HepG2 (cell line): ENCODE results near the gene ACVR1B. TPM values are rescaled to one million over a fixed set of nuclear protein-coding genes. Genes with fewer than 3 reads are reported as not detected.

Experiments used
- DNMT1 ChIP-seq: sonication (generic); formaldehyde crosslinking; IDR thresholded peaks from 2 replicates; pipeline ENCODE4 v1.5.1; 2020; ENCODE audit warnings: mild to moderate bottlenecking, missing genetic modification reagents
- FOXJ3 ChIP-seq: sonication (generic); formaldehyde crosslinking; IDR thresholded peaks from 2 replicates; pipeline ENCODE4 v1.4.0; 2020; ENCODE audit warnings: missing genetic modification reagents, mild to moderate bottlenecking, borderline replicate concordance
- HOXD1 ChIP-seq: sonication (generic); formaldehyde crosslinking; IDR thresholded peaks from 2 replicates; pipeline ENCODE4 v1.5.0; 2020; ENCODE audit warnings: missing genetic modification reagents
- KMT2B ChIP-seq: IDR thresholded peaks from 2 replicates; pipeline ENCODE4 v1.6.1; 2016; ENCODE audit warnings: missing genetic modification reagents, missing compliant biosample characterization
- NFIC ChIP-seq: IDR thresholded peaks from 2 replicates; pipeline ENCODE4 v1.6.1; 2012; ENCODE audit warnings: mild to moderate bottlenecking, low read length, inconsistent platforms
- NR2F1 ChIP-seq, 2 experiments: fragments of 450-650 bp in 1 of 2; formaldehyde crosslinking in 1 of 2; IDR thresholded peaks; 2 replicates each; pipeline versions ENCODE4 v1.5.0 to v1.6.1; 2016 to 2020; ENCODE audit warnings: mild to moderate bottlenecking in 1 of 2, missing compliant biosample characterization in 1 of 2, missing genetic modification reagents in 1 of 2, moderate library complexity in 1 of 2
- PRPF4 ChIP-seq: fragments of 200-400 bp; formaldehyde crosslinking; IDR thresholded peaks from 2 replicates; pipeline ENCODE4 v1.6.1; 2016; ENCODE audit warnings: low read length, low read depth; ENCODE audit not compliant: poor library complexity, severe bottlenecking
- ZKSCAN1 ChIP-seq: fragments of 150-350 bp; IDR thresholded peaks from 2 replicates; pipeline ENCODE4 v1.6.1; 2014; ENCODE audit warnings: low read length
- ZNF180 ChIP-seq: sonication (generic); formaldehyde crosslinking; IDR thresholded peaks from 2 replicates; pipeline ENCODE4 v1.4.0; 2020; ENCODE audit warnings: low read depth, missing genetic modification reagents, borderline replicate concordance
- ZNF24 ChIP-seq: fragments of 450-650 bp; IDR thresholded peaks from 2 replicates; pipeline ENCODE4 v1.6.1; 2017; ENCODE audit warnings: antibody characterized with exemption, mild to moderate bottlenecking
- ZNF510 ChIP-seq: sonication (generic); formaldehyde crosslinking; IDR thresholded peaks from 2 replicates; pipeline ENCODE4 v1.4.0; 2020; ENCODE audit warnings: low read depth, mild to moderate bottlenecking, missing genetic modification reagents
- ZNF547 ChIP-seq: sonication (generic); formaldehyde crosslinking; IDR thresholded peaks from 2 replicates; pipeline ENCODE4 v1.5.1; 2020; ENCODE audit warnings: mild to moderate bottlenecking, missing genetic modification reagents
- polyA plus RNA-seq, 8 experiments: library from polyadenylated mRNA; depleted of rRNA in 3 of 8; stranded (reverse) in 7 of 8; unstranded in 1 of 8; fragments of >200 nt; fragmentation: Illumina TruSeq in 4 of 8; extraction: Trizol in 4 of 8; gene quantifications; 2 replicates each; pipeline versions ENCODE4 v1.2.1 to v1.2.3, GENCODE V29; 2011 to 2016; ENCODE audit warnings: low read depth in 4 of 8, missing spikeins in 1 of 8, mixed read lengths in 1 of 8; ENCODE audit not compliant: insufficient read depth in 1 of 8
- total RNA-seq, 5 experiments: library from RNA; depleted of rRNA; stranded (reverse); fragments of >200 nt; fragmentation: Illumina TruSeq; extraction: Trizol; gene quantifications; 2 replicates each; pipeline ENCODE4 v1.2.3, GENCODE V29; 2016; ENCODE audit warnings: low read depth in 1 of 5
- TF ChIP-seq, protein P1 (sequence below): sonication (generic); formaldehyde crosslinking; IDR thresholded peaks from 2 replicates; pipeline ENCODE4 v1.4.0; 2020; ENCODE audit warnings: missing genetic modification reagents
- TF ChIP-seq, protein P2 (sequence below): IDR thresholded peaks from 2 replicates; pipeline ENCODE4 v1.6.1; 2016
- TF ChIP-seq, protein P3 (sequence below): sonication (generic); formaldehyde crosslinking; IDR thresholded peaks from 2 replicates; pipeline ENCODE4 v1.9.0; 2022; ENCODE audit warnings: low read depth, missing genetic modification reagents
- TF ChIP-seq, protein P4 (sequence below): sonication (generic); formaldehyde crosslinking; conservative IDR thresholded peaks from 2 replicates; pipeline ENCODE4 v1.8.0; 2022; ENCODE audit warnings: mild to moderate bottlenecking, moderate library complexity, missing genetic modification reagents
- TF ChIP-seq, protein P5 (sequence below): sonication (generic); formaldehyde crosslinking; IDR thresholded peaks from 2 replicates; pipeline ENCODE4 v1.4.0; 2020; ENCODE audit warnings: missing genetic modification reagents, mild to moderate bottlenecking, borderline replicate concordance

ACVR1B gene
- total and polyA plus RNA-seq, 2 of the 13 experiments (the other 11 are each of a cell fraction or from before 2014, with no cell fraction given), result 8.9 to 12.1 TPM

DNA sequence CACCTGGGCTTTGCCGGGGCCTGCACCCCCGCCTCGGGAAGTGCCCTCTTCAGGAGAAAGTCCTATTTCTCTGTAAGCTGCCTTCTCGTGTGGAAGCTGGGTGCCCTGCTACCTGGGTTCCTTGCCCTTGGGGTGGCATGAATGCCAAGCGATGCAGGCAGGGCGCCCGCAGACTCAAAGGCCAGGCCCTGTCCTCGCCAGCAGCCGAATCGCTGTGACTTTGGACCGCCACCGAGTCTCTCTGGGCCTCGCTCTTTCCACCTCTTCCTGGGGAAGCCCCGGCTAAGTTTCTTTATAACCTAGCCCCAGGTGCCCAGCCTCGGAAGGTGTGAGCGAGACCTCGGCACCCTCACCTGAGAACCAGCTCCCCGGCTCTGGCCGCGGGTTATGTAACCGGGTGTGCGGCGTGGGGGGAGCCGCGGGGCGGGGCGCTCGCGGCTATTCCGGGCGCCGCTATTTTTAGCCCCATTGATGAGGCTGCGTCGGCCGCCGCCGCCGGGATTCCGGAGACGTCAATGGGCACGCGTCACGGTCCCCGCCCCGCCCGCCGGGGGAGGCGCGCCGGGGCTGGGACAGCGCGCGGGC lies 85.2 kb downstream of the ACVR1B start (continued):
- TF ChIP-seq, protein P1, sequence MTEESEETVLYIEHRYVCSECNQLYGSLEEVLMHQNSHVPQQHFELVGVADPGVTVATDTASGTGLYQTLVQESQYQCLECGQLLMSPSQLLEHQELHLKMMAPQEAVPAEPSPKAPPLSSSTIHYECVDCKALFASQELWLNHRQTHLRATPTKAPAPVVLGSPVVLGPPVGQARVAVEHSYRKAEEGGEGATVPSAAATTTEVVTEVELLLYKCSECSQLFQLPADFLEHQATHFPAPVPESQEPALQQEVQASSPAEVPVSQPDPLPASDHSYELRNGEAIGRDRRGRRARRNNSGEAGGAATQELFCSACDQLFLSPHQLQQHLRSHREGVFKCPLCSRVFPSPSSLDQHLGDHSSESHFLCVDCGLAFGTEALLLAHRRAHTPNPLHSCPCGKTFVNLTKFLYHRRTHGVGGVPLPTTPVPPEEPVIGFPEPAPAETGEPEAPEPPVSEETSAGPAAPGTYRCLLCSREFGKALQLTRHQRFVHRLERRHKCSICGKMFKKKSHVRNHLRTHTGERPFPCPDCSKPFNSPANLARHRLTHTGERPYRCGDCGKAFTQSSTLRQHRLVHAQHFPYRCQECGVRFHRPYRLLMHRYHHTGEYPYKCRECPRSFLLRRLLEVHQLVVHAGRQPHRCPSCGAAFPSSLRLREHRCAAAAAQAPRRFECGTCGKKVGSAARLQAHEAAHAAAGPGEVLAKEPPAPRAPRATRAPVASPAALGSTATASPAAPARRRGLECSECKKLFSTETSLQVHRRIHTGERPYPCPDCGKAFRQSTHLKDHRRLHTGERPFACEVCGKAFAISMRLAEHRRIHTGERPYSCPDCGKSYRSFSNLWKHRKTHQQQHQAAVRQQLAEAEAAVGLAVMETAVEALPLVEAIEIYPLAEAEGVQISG (CRISPR knock-in tag), result peak; percentile 26; the same call in 1 of the 2 replicates
- TF ChIP-seq, protein P2, sequence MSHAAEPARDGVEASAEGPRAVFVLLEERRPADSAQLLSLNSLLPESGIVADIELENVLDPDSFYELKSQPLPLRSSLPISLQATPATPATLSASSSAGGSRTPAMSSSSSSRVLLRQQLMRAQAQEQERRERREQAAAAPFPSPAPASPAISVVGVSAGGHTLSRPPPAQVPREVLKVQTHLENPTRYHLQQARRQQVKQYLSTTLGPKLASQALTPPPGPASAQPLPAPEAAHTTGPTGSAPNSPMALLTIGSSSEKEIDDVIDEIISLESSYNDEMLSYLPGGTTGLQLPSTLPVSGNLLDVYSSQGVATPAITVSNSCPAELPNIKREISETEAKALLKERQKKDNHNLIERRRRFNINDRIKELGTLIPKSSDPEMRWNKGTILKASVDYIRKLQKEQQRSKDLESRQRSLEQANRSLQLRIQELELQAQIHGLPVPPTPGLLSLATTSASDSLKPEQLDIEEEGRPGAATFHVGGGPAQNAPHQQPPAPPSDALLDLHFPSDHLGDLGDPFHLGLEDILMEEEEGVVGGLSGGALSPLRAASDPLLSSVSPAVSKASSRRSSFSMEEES (CRISPR knock-in tag), result no peak
- TF ChIP-seq NFIC (no peak), KMT2B (CRISPR knock-in tag) (0 out of 2 replicates have a peak, but pooled peaks have one; percentile 25), ZNF180 (CRISPR knock-in tag) (no peak), HOXD1 (CRISPR knock-in tag) (no peak), ZNF547 (no peak), NR2F1 (CRISPR knock-in tag; IDR thresholded peaks at IDR 0.05) (no peak), DNMT1 (no peak), ZNF24 (no peak), ZKSCAN1 (no peak), PRPF4 (no peak), FOXJ3 (CRISPR knock-in tag) (no peak), ZNF510 (no peak)
- TF ChIP-seq, protein P3, sequence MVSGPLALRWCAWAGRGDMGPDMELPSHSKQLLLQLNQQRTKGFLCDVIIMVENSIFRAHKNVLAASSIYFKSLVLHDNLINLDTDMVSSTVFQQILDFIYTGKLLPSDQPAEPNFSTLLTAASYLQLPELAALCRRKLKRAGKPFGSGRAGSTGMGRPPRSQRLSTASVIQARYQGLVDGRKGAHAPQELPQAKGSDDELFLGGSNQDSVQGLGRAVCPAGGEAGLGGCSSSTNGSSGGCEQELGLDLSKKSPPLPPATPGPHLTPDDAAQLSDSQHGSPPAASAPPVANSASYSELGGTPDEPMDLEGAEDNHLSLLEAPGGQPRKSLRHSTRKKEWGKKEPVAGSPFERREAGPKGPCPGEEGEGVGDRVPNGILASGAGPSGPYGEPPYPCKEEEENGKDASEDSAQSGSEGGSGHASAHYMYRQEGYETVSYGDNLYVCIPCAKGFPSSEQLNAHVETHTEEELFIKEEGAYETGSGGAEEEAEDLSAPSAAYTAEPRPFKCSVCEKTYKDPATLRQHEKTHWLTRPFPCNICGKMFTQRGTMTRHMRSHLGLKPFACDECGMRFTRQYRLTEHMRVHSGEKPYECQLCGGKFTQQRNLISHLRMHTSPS (CRISPR knock-in tag), result peak; percentile 71; the same call in 1 of the 2 replicates
- TF ChIP-seq, protein P4, sequence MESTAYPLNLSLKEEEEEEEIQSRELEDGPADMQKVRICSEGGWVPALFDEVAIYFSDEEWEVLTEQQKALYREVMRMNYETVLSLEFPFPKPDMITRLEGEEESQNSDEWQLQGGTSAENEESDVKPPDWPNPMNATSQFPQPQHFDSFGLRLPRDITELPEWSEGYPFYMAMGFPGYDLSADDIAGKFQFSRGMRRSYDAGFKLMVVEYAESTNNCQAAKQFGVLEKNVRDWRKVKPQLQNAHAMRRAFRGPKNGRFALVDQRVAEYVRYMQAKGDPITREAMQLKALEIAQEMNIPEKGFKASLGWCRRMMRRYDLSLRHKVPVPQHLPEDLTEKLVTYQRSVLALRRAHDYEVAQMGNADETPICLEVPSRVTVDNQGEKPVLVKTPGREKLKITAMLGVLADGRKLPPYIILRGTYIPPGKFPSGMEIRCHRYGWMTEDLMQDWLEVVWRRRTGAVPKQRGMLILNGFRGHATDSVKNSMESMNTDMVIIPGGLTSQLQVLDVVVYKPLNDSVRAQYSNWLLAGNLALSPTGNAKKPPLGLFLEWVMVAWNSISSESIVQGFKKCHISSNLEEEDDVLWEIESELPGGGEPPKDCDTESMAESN, result no peak
- TF ChIP-seq, protein P5, sequence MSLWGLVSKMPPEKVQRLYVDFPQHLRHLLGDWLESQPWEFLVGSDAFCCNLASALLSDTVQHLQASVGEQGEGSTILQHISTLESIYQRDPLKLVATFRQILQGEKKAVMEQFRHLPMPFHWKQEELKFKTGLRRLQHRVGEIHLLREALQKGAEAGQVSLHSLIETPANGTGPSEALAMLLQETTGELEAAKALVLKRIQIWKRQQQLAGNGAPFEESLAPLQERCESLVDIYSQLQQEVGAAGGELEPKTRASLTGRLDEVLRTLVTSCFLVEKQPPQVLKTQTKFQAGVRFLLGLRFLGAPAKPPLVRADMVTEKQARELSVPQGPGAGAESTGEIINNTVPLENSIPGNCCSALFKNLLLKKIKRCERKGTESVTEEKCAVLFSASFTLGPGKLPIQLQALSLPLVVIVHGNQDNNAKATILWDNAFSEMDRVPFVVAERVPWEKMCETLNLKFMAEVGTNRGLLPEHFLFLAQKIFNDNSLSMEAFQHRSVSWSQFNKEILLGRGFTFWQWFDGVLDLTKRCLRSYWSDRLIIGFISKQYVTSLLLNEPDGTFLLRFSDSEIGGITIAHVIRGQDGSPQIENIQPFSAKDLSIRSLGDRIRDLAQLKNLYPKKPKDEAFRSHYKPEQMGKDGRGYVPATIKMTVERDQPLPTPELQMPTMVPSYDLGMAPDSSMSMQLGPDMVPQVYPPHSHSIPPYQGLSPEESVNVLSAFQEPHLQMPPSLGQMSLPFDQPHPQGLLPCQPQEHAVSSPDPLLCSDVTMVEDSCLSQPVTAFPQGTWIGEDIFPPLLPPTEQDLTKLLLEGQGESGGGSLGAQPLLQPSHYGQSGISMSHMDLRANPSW (CRISPR knock-in tag), result no peak
- TF ChIP-seq, all 625 proteins: peak for 88
